HG02571 (cell line): ENCODE data around the gene TMEM53.
"Not testable (repeated sequence)": the region's sequence is repeated elsewhere in the genome, so short reads cannot be mapped to it uniquely, and the experiment has no call there.

ENCODE experiments used
- ATAC-seq: cut with Tn5 transposase; IDR thresholded peaks from one replicate; pipeline ENCODE4 v1.9.1; 2021; ENCODE audit warnings: mild to moderate bottlenecking, moderate library complexity; ENCODE audit not compliant: unreplicated experiment

The TMEM53 gene

DNA sequence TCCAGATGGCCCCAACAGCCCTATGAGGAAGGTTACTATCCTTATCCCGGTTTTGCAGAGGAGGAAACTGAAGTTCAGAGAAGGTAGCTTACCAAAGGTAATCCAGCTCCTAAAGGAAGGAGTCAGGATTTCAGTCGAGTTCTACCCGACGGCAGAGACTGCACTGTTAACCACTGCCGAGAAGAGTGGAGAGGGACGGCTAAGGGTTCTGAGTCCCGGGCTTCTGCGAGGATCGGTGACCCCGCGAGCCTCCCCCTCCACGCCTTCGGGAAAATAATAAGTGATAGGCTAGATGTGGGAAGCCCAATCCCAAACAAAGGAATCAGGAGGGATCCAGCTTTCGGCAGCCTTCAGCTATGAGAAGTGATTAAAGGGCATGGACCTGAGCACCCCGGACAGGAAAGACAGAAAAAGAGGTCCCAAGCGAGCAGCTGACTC lies 587 bp downstream of the TMEM53 start:
- ATAC-seq: no peak

DNA sequence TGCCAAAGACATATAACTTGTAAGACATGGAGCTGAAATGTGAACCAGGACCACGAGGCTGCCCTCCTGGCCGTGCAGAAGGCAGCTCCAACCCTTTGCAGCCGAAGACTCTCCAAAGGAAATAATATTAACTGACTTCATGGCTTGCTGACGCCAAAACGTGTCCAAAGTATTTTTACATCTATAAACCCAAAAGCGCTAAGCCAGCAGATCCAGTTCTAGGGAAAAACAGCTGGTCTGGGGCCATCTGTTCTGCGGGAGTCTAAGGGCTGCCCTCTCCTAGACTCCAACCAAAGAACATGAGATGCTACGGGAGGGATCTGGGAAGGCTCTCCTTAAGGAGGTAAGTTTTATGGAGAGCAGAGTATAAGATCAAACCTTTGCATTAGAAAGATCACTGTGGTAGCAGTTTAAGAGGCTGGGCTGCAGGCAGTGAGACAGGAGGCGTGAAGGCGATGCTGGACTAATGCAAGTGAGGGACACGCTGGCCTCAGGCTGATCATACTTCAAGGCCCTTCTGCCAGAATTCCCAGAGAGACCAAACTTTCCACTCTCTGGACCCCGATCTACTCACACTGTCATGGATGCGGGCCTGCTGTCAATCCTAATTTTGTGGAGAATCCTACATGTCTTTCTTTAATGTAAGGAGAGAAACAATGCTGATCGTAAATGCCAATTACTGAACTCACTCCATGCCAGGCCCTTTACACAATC lies 1.2 kb downstream of the TMEM53 start:
- no peak for ATAC-seq

DNA sequence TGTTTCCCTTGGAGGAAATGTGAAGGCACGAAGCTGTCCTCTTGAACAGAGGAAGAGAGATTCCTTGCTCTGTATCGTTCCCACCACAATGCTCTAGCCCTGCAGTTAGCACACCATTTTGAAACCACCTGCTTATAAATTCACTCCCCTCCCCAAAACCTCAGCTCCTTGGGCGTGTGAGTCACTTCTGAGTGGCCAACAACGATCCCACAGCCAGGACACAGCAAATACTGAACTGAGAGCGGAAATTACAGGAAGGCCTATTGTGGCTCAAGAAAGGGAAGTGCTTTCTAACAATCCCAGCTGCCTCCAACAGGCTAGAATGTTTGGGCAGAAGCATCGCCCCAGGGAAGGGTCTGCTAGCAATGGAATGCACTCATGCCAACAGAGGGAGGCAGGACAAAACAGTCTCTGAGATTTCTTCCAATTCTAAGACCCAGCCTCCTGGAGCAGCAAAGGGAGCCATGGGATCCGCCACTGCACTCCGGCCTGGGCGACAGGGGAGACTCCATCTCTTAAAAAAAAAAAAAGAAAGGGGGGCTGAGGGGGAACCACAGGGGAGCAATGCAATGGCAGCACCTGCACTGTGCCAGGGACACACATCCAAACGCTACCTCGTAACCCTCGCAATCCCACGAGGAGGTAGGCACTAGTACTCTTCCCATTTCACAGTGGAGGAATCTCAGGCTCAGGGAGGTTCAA lies 1.9 kb downstream of the TMEM53 start:
- no peak for ATAC-seq

DNA sequence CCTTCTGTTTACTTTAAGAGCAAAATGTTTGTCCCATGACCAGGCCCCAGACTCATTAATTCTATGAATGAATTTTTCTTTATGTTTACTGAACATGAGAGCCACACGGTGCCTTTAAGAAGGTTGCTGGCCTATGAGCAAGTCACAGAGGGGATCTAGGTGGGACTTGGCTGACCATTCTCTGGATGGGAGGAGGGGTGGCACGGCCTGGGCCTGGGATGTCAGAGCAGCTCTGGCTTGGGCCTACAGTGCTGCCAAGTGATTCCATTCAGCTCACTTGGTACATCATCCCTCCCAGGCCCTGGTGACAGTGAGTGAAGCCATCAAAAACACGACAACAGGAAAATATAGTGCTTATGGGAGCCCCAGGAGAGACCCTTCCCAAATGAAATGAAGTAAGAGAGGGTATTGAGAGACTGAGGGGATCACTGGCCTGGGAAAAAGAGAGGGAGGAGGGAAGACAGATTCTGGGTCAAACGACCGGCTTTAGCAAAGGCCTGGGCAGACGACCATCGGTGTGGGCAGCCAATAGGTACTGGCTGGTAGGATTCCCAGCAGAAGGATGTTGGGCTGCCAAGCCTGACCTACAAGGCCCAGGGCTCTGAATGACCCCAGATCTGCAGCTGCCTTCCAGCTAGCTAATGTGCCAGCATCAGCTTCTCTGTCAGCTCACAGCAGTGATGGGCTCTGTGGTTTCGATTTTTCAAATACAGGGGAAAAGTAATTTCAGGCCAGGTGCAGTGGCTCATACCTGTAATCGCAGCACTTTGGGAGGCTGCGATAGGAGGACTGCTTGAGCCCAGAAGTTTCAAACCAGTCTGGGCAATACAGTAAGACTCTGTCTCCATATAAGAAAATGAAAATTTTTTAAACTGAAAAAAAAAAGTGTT lies 3.3 kb downstream of the TMEM53 start:
- ATAC-seq: no peak

DNA sequence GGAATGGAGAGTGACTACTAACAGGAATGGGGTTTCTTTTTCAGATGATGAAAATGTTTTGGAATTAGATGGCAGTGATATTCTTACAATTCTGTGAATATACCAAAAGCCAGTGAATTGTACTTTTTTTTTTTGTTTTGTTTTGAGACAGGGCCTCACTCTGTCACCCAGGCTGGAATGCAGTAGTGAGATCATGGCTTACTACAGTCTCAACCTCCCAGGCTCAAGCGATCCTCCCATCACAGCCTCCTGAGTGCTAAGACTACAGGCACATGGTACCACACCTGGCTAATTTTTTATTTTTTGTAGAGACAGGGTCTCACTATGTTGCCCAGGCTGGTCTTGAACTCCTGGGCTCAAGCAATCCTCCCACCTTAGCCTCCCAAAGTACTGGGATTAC lies 7.6 kb downstream of the TMEM53 start:
- not testable (repeated sequence) for ATAC-seq

DNA sequence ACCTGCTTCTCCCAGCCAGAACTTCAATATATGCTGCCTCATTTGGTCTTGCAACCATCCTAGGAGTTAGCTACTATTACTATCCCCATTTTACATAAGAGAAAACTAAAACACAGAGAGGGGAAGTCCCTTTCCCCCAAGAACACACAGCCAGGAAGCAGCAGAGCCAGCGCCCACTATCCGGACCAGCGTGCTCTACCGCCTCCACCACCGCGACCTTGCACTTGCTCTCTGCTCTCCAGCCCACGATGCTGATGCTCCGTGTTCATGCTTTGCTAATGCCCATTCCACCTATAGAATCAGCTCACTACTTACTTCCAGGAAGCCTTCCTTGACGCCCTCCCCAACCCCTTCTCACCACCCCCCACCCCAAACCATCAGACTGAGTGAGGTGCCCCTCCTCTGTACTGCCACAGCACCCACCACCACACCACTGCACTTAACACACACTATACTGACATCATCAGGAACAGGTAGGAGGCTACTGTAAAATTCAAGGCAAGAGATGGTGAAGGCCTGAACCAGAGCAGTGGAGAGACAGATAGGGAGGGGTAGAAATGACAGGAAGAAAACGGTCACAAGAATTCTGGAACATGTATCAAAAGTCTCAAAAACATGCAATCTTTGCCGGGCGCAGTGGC lies 9.4 kb downstream of the TMEM53 start:
- ATAC-seq: no peak

DNA sequence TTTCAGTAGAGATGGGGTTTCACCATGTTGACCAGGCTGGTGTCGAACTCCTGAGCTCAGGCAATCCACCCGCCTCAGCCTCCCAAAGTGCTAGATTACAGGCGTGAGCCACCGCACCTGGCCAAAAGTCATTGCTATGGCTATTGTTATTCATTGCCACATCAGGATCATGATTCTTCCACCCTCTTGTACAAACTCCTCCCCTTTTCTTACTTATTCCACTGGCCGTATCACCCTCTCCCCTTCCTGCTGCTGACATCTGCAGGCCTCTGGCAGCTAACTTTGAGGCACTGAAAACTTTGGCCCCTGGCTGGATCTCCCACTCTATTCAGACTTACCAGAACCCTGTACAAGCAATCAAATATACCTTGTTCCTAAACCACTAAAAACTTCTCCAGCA lies 10.9 kb downstream of the TMEM53 start:
- no peak for ATAC-seq

DNA sequence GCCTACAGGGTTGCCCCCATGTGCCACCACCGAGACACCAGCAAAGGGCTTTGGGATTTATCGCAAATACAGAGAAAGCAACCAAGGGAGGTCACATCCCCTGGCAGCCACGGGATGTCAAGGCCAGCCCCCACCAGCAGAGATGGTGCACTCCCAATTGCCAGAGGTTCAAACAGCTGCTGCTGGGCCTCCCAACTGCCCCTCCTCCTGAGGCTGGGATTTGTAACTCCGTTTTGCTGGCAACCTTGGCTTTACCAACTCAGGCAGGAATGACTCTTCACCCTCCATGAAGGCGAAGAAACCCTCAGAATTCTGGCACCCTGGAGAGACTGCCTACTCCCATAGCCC lies 11.6 kb downstream of the TMEM53 start:
- no peak for ATAC-seq

DNA sequence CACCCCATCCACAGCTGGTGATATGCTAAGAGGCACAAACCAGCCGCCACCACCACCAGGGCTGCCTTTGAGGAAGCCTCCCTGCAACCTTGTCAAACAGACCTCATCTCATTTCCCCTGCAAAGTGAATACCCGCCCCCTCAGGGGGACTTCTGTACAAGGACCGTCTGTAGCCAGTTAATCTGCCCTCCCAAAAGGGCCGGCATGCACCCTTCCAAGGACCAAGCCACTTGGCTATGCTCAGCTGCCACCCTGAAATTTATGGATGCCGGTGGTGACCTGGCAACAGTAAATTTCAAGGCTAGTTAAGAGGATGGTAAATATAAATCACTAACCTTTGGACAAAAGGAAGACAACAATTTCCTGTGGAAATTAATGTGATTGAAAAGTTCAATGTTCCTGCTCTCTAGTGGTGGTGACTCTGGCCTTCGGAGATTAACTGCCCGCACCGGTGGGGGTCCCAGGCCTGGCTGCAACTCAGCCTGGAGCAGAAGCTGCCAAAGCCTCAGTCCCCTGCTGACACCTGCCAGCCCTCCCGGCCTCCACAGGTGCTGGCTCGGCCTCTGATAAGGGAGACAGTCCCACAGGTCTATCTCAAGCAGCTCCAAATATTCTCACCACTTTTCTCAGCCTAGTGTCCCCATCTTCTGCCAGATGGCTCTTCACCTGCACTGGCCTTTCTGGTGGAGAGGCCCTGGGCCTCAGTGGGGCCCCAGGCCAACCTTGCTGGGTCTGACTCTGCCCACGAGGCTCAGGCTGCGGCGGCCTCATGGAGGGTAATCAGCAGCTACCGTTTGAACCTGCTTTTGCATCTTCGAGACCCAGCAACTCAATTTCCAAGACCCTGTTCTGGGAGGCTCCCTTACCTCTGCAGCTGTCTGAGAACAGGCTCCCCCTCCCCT lies 12.2 kb downstream of the TMEM53 start:
- ATAC-seq: no peak

DNA sequence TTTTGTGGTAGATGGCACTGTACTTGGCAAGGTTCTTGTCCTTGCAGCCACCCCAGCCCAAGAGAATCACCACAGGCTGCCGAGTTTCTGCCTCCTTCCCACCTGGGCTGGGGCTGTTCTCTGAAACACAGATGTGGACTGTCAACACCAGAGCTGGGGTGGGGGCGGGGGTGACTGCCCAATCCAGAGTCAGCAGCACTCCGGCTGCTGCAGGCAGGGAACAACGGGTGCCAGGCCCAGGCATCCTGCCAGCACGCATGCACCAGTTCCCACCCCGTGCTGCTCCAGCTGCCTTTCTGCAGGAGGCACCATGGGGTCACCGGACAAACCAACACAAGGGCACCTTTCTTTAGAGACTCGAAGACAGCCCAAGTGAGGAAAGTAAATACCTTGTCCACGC lies 14.1 kb downstream of the TMEM53 start:
- ATAC-seq: no peak

DNA sequence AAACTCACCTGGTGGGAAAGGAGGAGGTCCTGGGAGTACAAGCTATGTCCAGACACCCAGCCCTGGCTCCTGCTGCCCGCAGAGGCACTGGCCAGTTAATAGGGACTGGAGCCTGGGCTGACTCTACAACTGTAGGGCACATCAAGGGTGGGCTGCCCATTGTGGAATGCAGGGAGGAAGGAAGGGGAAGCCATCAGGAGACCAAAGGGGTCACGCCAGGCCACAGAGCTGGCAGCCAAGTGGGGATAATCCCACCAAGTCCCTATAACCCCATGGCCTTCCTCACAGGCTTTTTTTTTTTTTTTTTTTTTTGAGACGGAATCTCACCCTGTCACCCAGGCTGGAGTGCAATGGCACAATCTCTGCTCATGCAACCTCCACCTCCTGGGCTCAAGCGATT lies 14.7 kb downstream of the TMEM53 start:
- no peak for ATAC-seq

DNA sequence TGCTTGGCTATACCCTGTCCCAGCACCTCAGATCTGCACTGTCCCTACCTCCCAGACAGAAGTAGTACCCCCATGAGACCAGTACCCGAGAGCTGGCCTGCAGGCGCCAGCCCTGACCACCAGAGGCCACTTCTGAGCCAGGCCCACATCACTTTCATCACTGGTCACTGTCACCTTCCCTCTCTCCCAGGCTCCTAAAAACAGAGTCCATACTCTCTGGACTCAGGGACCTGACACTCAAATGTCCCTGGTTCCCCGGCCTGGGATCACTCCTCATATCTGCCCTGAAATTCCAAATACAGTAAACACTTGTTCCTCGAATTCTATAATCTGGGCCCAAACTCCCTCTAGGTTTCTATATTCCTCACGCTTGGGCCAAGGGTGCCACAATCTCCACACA lies 18.7 kb downstream of the TMEM53 start:
- ATAC-seq: no peak

DNA sequence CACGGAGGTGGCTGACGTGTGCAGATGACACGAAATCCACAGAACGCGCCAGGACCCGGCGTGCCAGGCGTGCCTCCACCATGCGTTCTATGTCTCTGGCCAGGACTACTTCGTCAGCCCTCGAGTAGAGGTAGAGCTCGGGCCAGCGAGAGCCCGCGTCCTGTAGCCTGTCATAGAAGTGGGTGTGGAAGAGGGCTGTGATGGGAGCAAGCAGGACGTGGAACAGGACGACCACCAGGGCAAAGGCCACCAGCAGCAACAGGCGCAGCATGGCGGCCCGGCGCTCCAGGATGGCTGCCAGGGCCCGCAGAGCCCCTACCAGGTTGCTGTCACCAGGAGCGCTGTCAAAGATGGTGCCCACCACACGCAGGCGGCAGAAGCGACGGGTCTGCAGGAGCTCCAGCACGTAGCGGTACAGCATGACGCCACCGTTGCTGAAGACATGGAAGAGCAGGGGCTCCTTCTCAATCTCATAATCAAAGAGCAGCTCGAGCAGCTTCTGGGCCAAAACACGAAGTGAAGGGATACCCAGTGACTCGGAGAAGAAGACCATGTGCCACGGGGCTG lies 19.6 kb downstream of the TMEM53 start:
- no peak for ATAC-seq

DNA sequence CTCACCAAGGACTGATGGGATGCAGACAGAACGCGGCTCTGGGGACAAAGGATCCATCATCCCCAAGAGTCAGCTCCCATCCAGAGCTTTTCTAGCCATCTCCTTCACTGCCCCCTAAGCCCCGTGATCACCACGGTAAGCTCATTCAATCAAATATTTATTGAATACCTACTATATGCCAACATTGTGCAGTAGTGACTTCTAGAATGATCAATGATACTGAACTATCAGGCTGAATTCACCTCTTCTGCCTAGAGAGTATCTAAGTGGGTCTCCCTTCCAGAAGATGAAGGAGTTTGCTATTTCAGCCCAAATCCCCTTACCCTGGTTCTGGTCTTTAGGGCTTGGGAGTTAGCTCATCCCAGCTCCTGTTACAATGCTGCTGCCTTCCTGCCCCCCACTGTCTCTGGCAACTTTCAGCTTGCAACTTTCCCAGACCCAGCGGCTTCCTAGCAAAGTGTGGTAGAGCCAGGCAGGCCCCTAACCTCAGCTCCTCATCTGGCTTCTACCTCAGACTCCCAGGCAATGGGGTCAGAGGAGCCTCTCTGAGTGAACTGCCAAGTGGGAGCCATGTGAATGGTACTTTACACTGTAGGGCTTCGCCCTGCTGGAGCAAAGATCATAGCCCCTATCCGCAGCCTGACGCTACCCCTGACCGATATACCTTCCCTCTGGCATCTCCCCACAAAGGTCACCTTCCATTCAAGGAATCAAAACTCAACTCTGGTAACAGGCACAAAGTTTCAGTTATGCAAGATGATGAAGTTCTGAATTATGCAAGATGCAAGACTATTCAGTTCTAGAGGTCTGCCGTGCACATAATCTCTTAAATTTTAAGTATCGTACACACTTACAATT lies 20.9 kb downstream of the TMEM53 start:
- no peak for ATAC-seq

DNA sequence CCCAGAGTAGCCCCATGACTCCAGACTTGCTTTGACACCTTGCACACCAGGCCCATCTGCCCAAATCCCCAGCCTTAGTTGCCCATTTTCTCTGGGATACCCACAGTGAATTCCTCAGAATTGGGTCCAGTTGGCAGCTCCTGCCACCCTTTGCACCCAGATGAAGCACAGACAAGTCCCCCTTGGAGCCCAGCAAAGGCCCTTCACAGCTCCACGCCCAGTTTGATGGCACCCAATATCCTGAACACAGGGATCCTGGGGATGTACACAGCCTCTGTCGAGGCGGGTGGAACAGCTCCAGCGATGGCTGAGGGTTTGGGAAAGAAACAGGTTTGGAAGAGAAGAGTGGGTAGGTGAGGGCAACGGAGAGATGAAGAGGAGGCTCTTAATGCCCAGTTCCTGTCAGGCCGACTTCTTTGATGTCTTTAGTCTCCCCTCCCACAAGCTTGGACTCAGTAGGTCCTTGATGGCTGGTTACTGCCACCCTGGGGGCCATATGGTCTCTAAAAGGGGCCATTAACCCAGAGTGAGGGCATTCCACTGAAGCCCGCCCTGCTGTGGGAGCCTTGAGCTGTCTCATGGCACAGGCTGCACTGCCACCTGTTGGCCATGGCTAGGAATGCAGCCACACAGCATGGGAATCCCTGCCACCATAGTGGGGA lies 21.7 kb downstream of the TMEM53 start:
- no peak for ATAC-seq

DNA sequence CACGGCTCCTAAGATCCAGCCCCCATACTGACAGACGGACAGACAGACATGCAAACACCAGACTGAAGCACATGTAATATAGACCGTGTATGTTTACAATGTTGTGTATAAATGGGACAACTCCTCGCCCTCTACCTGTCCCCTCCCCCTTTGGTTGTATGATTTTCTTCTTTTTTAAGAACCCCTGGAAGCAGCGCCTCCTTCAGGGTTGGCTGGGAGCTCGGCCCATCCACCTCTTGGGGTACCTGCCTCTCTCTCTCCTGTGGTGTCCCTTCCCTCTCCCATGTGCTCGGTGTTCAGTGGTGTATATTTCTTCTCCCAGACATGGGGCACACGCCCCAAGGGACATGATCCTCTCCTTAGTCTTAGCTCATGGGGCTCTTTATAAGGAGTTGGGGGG lies 23.2 kb downstream of the TMEM53 start:
- no peak for ATAC-seq

DNA sequence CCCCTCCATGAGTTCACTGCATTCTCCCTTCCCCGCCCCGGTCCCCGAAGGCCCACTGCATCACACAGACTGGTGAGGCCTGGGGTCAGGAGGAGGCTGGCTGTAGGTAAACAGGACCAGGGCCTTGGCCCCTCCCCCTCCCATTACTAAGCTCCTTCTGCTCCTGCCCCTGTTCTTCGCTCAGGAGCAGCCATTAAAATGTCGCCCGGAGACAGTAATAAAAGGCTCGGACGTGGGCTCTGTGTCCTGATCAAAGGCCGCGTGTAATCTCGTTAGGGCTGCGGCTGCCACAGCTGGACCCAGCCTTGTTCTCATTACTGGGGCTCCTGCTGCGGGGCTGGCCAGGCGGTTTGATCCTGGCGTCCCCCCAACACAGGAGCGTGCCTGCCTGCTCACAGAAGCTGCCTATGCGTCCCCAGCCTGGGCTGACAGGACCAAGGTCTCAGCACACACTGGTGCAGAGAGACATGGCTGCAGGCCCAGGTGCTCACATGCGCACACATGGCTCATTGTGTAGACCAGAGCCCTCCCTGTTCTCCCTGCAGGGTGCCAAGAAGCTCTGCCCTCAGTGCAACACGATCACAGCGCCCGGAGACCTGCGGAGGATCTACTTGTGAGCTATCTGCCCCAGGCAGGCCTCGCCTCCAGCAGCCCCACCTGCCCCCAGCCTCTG lies 24.0 kb downstream of the TMEM53 start:
- no peak for ATAC-seq

DNA sequence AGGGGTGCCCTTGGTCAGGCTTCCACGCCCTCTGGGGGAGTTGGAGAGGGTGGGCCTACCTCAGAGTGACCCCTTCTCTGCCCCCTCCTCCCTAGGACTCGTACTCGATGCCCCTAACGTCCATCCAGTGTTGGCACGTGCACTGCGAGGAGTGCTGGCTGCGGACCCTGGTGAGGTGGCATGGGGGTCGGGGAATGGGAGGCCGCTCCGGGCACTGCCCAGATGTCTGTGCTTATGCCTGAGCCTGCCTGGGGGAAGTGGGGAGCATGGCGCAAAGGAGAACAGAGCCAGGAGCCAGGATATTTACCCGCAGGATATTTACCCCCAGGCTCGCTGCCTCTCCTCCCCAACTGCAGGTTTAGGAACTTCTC lies 24.5 kb downstream of the TMEM53 start:
- no peak for ATAC-seq
